Neural progenitor cell (in vitro differentiated cells): ENCODE data around the gene HSPA9. TPM values are rescaled to one million over a fixed set of nuclear protein-coding genes. Genes with fewer than 3 reads are reported as not detected.

ENCODE experiments used
- DNase-seq: peaks from one replicate; pipeline ENCODE4 v3.0.0-alpha.2; 2016; ENCODE audit warnings: low spot score
- H2AFZ ChIP-seq: fragments of 200-600 bp; sonication (generic); replicated peaks from 2 replicates; pipeline ENCODE4 v1.6.1; 2016; ENCODE audit warnings: antibody characterized with exemption
- H3F3A ChIP-seq: fragments of 200-600 bp; sonication (generic); 2 replicates; pipeline ENCODE4 v1.6.1; 2016; ENCODE audit warnings: antibody characterized with exemption, low read depth
- H3K27ac ChIP-seq: fragments of 200-600 bp; sonication (generic); 2 replicates; pipeline ENCODE4 v1.5.1; 2016; ENCODE audit warnings: mild to moderate bottlenecking
- H3K27me3 ChIP-seq: fragments of 200-600 bp; sonication (generic); 2 replicates; pipeline ENCODE4 v1.6.1; 2016; ENCODE audit warnings: mild to moderate bottlenecking, moderate library complexity
- H3K36me3 ChIP-seq: fragments of 200-600 bp; sonication (generic); 2 replicates; pipeline ENCODE4 v1.5.1; 2016
- H3K4me1 ChIP-seq: fragments of 200-600 bp; sonication (generic); 2 replicates; pipeline ENCODE4 v1.6.1; 2016; ENCODE audit warnings: mixed run types
- H3K4me2 ChIP-seq: fragments of 200-600 bp; sonication (generic); 2 replicates; pipeline ENCODE4 v1.6.1; 2016
- H3K4me3 ChIP-seq: fragments of 200-600 bp; sonication (generic); 2 replicates; pipeline ENCODE4 v1.5.1; 2016
- H3K79me2 ChIP-seq: fragments of 200-600 bp; sonication (generic); 2 replicates; pipeline ENCODE4 v1.6.1; 2016; ENCODE audit warnings: low read depth
- H3K9ac ChIP-seq: fragments of 200-600 bp; sonication (generic); 2 replicates; pipeline ENCODE4 v1.6.1; 2016
- H3K9me3 ChIP-seq: fragments of 200-600 bp; sonication (generic); 2 replicates; pipeline ENCODE4 v1.5.1; 2016; ENCODE audit warnings: low read depth
- H4K20me1 ChIP-seq: fragments of 200-600 bp; sonication (generic); 2 replicates; pipeline ENCODE4 v1.6.1; 2016; ENCODE audit warnings: low read depth
- H3K27ac Mint-ChIP-seq: 3 replicates; pipeline ENCODE4 v1.8.0; 2021; ENCODE audit warnings: mixed read lengths
- H3K27me3 Mint-ChIP-seq: 2 replicates; pipeline ENCODE4 v1.8.0; 2022; ENCODE audit warnings: low read depth, mild to moderate bottlenecking, inconsistent platforms, moderate library complexity, mixed read lengths; ENCODE audit not compliant: insufficient read depth
- H3K36me3 Mint-ChIP-seq: 3 replicates; pipeline ENCODE4 v1.8.0; 2021; ENCODE audit warnings: mixed read lengths
- H3K4me1 Mint-ChIP-seq: 3 replicates; pipeline ENCODE4 v1.8.0; 2021; ENCODE audit warnings: mixed read lengths
- H3K4me3 Mint-ChIP-seq: 3 replicates; pipeline ENCODE4 v1.8.0; 2021; ENCODE audit warnings: mild to moderate bottlenecking, moderate library complexity, mixed read lengths
- H3K9me3 Mint-ChIP-seq: 3 replicates; pipeline ENCODE4 v1.8.0; 2020; ENCODE audit warnings: mixed read lengths
- CTCF ChIP-seq: fragments of 200-600 bp; sonication (generic); IDR thresholded peaks from 2 replicates; pipeline ENCODE4 v1.5.1; 2017; ENCODE audit warnings: antibody characterized with exemption, mild to moderate bottlenecking
- EZH2 ChIP-seq: fragments of 200-600 bp; sonication (generic); IDR thresholded peaks from 2 replicates; pipeline ENCODE4 v1.6.1; 2017; ENCODE audit warnings: antibody characterized with exemption, mild to moderate bottlenecking, moderate library complexity
- EZH2phosphoT487 ChIP-seq: fragments of 200-600 bp; sonication (generic); IDR thresholded peaks from 2 replicates; pipeline ENCODE4 v1.6.1; 2017; ENCODE audit warnings: antibody characterized with exemption
- total RNA-seq: library from RNA; depleted of rRNA; stranded (reverse); fragments of >200 nt; gene quantifications from 2 replicates; pipeline ENCODE4 v1.2.3, GENCODE V29; 2015; ENCODE audit warnings: low replicate concordance

The HSPA9 gene
- total RNA-seq, 1 donor from 2014 or later, result 259 TPM

GRCh38 chr5:138552657-138553056, 22.5 kb downstream of the HSPA9 start:
- H3K27ac ChIP-seq, result no peak overlapping the region
- TF ChIP-seq EZH2, result no peak
- no peak for TF ChIP-seq CTCF
- TF ChIP-seq EZH2phosphoT487, result no peak
- H3K36me3 ChIP-seq, result peaks cover 15% of the 10 kb centered on the region
- H3K4me1 ChIP-seq, result no peaks in the 10 kb centered on the region
- no peak for DNase-seq
- H3K4me3 ChIP-seq, result no peak overlapping the region
- Mint-ChIP-seq H3K4me1 (peaks cover 4% of the 10 kb centered on the region), H3K36me3 (peaks cover 27% of the 10 kb centered on the region), H3K9me3 (no peaks in the 10 kb centered on the region), H3K27ac (no peak overlapping the region), H3K4me3 (no peak overlapping the region), H3K27me3 (no peaks in the 10 kb centered on the region)
- H3K4me2 ChIP-seq, result no peak overlapping the region
- H3K79me2 ChIP-seq, result peaks cover 32% of the 10 kb centered on the region
- H3F3A ChIP-seq, result peaks cover 70% of the 10 kb centered on the region
- no peak overlapping the region for H2AFZ ChIP-seq
- H3K27me3 ChIP-seq, result no peaks in the 10 kb centered on the region
- no peak overlapping the region for H3K9ac ChIP-seq
- H4K20me1 ChIP-seq, result peaks cover 3% of the 10 kb centered on the region
- no peaks in the 10 kb centered on the region for H3K9me3 ChIP-seq

- peaks cover 65% of the 10 kb centered on the region for H3K79me2 ChIP-seq
Observed at GRCh38 chr5:138549414-138549813, 25.8 kb downstream of the HSPA9 start.

GRCh38 chr5:138545919-138546562, 29.2 kb downstream of the HSPA9 start:
- peaks cover 84% of the 10 kb centered on the region for H3K79me2 ChIP-seq
- peaks cover 21% of the 10 kb centered on the region for H3K4me1 ChIP-seq
- DNase-seq, result no peak
- no peaks in the 10 kb centered on the region for H3K36me3 ChIP-seq
- H2AFZ ChIP-seq, result no peak overlapping the region
- H3K36me3 Mint-ChIP-seq, result peaks cover 3% of the 10 kb centered on the region
- H3K4me2 ChIP-seq, result no peak overlapping the region
- no peaks in the 10 kb centered on the region for H3K9me3 ChIP-seq
- TF ChIP-seq EZH2 (no peak), CTCF (no peak), EZH2phosphoT487 (no peak)
- H3K4me1 Mint-ChIP-seq, result peaks cover 33% of the 10 kb centered on the region
- H3K27ac Mint-ChIP-seq, result no peak overlapping the region
- peaks cover 14% of the 10 kb centered on the region for H3F3A ChIP-seq
- peaks cover 28% of the 10 kb centered on the region for H4K20me1 ChIP-seq
- H3K9me3 Mint-ChIP-seq, result no peaks in the 10 kb centered on the region
- H3K4me3 Mint-ChIP-seq, result no peak overlapping the region
- H3K27me3 Mint-ChIP-seq, result peaks cover 2% of the 10 kb centered on the region
- no peak overlapping the region for H3K4me3 ChIP-seq
- H3K9ac ChIP-seq, result peak overlapping the region; percentile 21
- H3K27ac ChIP-seq, result no peak overlapping the region
- no peaks in the 10 kb centered on the region for H3K27me3 ChIP-seq

More at GRCh38 chr5:138549414-138549813, 25.8 kb downstream of the HSPA9 start:
- peaks cover 14% of the 10 kb centered on the region for H3K4me1 Mint-ChIP-seq
- peaks cover 2% of the 10 kb centered on the region for H3K27me3 Mint-ChIP-seq
- no peaks in the 10 kb centered on the region for H3K36me3 ChIP-seq
- H3K9me3 Mint-ChIP-seq, result no peaks in the 10 kb centered on the region
- H3K36me3 Mint-ChIP-seq, result peaks cover 11% of the 10 kb centered on the region
- peaks cover 9% of the 10 kb centered on the region for H3K4me1 ChIP-seq
- H4K20me1 ChIP-seq, result peaks cover 10% of the 10 kb centered on the region
- H3K4me3 Mint-ChIP-seq, result no peak overlapping the region
- no peak overlapping the region for H3K4me3 ChIP-seq
- H3K4me2 ChIP-seq, result no peak overlapping the region
- H3K27ac ChIP-seq, result no peak overlapping the region
- no peaks in the 10 kb centered on the region for H3K27me3 ChIP-seq
- no peak for DNase-seq
- TF ChIP-seq CTCF, result no peak
- no peak for TF ChIP-seq EZH2
- TF ChIP-seq EZH2phosphoT487, result no peak
- no peaks in the 10 kb centered on the region for H3K9me3 ChIP-seq
- no peak overlapping the region for H3K27ac Mint-ChIP-seq
- no peak overlapping the region for H2AFZ ChIP-seq
- H3K9ac ChIP-seq, result no peak overlapping the region
- peaks cover 43% of the 10 kb centered on the region for H3F3A ChIP-seq
